Fibroblast of skin of scalp (primary cell): Measurements from ENCODE around the gene VASH2.
"Not testable (repeated sequence)": the region's sequence is repeated elsewhere in the genome, so short reads cannot be mapped to it uniquely, and the experiment has no call there.

ENCODE experiments used
- DNase-seq: peaks from one replicate; pipeline ENCODE4 v3.0.0-alpha.2; 2013

VASH2 gene

GRCh38 chr1:212958175-212958574 lies 7.8 kb downstream of the VASH2 start:
- peak; percentile 70 for DNase-seq

DNA sequence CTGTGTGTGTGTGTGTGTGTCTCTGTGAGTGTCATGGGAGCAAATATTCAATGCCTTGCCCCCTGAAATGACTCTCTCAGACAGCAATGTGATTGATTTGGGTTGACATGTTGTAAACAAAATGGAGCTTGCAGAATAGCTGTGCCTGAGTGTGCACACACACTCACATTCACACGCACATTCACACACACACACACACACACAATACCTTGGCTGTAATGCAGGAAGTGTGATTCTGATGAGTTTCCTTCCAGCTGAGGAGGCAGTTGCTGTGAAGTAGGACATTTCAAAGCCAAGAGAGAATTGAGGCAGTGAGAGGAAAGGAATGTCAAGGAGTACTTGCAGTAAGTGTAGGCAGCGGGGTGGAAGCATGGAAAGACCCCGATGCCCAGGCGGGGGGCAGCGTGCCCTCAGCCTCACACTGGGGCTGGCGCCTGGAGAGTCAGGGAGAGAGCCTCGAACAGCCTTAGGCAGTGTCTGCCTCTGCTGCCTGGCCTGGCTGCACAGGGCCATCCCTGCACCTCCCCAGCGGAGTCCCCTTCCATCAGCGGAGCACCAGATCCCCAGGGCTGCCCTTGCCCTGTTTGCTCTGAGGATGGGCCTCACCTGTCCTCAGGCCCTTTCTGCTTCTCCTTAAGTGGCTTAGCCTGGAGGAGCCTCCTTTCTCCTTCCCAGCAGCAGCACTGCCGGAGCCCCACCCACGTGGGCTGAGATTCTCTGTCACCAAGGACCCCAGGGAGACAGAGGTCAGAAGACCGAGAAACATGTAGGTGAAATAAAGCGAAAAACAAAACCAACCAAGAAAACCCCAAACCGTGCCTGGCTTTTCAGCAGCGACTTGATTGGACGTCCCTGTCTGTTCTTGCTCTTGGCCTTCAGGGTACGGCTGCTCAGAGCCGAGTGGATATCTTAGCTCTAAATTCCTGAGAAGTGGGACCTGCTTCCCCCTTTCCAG lies 9.2 kb downstream of the VASH2 start:
- no peak for DNase-seq

DNA sequence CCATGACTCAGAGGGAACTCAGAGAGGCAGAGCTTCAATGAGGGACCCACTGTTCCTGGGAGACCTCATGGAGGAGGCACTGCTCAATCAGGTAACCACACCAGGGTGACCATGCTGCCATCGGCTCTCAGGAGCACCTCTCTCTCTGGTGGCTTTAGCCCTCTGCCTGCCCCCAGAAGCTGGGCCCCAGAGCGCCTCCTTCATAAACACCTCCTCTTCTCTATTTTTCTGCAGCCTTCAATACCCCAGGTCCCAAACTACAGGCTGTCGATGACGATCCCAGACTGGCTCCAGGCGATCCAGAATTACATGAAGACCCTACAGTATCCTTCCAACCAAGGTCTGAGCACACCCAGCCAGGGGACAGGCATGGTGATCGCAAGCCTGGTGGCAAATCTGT lies 10.6 kb downstream of the VASH2 start:
- no peak for DNase-seq

DNA sequence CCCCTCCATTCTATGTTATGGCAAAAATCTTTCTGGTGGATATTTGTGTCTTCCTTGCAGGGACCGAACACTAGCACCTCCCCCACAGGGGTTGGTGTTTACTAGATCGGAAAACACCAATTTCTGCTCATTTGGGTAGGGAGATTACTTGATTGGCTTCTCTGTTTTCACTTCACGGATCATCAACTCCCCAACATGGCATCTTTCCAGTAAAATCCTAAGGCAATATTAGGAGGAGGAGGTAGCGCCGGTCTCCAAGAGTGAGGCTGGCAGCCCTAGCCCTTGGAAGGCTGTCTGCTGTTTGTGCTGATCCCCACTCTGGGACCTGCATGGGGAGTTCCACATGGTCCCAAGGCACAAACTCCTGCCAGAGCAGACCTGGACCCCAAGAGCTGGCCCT lies 12.2 kb downstream of the VASH2 start:
- DNase-seq: no peak

DNA sequence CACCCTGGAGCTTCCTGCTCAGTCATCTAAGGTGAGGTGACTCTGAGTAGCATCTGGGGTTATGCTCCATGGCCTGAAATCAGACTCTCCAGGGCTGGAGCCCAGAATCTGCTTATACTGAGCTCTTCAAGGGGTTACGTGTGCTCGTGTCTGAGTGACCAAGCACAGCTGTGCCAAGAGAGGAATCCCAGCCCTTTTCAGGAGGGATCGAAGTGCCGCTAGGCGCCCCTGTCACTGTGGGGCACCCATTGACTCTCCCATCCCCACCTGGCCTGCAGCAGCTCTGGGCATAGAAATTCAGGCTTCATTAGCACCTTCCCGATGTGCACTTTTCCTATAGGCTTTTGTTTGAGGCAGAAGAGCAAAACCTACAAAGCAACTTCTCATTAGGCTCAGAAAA lies 13.8 kb downstream of the VASH2 start:
- no peak for DNase-seq

GRCh38 chr1:212964993-212965392 lies 14.7 kb downstream of the VASH2 start:
- DNase-seq: not testable (repeated sequence)

DNA sequence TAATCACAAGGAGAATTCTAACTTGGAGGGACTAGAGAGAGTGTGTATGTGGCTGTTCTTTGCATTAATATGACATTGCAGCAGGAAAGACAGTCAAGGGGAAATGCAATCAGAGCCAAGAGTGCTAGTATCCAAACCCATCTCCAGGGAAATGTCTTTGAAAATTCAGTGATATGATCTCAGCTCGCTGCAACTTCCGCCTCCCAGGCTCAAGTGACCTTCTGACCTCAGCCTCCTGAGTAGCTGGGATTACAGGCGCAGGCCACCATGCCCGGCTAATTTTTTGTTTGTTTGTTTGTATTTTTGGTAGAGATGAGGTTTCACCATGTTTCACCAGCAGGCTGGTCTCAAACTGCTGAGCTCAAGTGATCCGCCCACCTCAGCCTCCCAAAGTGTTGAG lies 16.3 kb downstream of the VASH2 start:
- no peak for DNase-seq

GRCh38 chr1:212967801-212968200 lies 17.5 kb downstream of the VASH2 start:
- DNase-seq: peak; percentile 73

GRCh38 chr1:212968368-212968863 lies 18.1 kb downstream of the VASH2 start:
- DNase-seq: no peak

DNA sequence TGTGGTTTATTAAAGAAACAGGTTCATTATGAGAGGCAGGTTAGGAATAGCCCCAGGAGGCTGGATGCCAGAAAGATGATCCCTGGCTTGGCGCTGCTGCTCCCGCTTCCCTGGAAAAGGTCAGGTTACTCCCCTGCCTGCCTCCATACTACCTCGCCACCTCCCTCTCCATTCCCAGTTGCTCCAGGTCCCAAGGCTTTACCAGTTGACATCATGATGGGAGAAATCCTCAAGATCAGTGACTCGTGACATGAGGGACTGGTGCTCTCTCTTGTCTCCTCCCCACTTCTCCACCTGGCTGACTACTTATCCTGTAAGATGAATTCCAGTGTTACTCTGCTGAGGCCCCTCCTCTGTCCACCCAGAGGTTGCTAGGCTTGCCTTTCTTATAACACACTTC lies 19.7 kb downstream of the VASH2 start:
- DNase-seq: no peak

- no peak for DNase-seq
These were observed 21.0 kb downstream of the VASH2 start for GRCh38 chr1:212971312-212971711.

DNA sequence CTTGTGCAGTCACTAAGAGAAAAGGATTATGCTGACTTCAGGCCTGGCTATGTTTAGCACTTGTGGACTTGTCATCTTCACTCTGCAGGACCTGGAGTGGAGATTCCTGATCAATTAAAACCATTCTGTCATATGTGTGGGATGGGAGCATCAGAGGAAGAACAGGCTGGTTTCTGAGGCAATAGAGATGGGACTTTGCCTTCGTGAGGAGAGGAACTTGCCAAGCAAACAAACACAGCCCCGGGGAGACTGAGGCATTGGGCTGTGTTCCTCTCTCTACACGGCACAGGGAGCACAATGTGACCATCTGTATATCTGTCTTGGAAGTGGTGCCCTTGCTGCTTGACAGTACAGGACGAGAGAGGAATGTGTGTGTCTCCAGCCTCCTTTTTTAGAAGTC lies 23.1 kb downstream of the VASH2 start:
- DNase-seq: no peak

DNA sequence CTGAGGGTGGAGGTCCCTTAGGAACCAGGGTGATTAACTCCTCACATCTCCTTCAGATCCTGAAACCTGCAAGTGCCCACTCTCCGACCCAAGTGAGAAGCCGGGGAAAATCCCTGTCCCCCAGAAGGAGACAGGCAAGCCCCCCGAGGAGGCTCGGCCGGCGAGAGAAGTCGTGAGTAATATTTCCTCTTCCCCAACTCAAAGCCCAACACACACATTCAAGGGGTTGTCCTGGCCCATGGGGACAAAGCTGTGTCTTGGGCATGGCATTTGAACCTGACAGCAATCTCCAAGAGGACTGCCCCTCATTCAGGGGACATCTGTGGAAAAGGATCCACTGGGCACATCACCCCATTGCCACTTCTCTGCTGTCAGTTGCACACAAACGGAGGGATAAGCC lies 23.6 kb downstream of the VASH2 start:
- no peak for DNase-seq

GRCh38 chr1:212974711-212975110 lies 24.4 kb downstream of the VASH2 start:
- DNase-seq: no peak

GRCh38 chr1:212975111-212975918 lies 25.0 kb downstream of the VASH2 start:
- DNase-seq: no peak

DNA sequence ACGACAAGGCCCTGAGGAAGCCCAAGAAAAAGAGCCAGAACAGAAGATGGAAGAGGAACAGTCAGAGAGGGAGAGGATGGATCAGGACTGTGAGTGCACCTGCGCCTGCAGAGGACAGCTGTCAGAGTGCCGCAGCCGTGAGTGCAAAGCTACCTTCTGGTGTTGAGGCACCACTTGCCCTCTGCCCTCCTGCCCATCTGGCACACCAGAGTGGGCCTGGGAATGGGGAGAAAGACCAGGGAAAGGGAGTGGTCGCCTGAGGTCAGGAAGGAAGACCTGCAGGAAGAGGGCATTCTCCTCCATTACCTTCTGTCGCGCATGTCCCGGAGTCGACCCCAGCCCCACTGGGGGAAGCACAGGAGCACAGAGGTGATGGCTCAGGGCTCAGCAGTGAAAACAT lies 26.2 kb downstream of the VASH2 start:
- DNase-seq: no peak

GRCh38 chr1:212977781-212978645 lies 27.7 kb downstream of the VASH2 start:
- DNase-seq: no peak

DNA sequence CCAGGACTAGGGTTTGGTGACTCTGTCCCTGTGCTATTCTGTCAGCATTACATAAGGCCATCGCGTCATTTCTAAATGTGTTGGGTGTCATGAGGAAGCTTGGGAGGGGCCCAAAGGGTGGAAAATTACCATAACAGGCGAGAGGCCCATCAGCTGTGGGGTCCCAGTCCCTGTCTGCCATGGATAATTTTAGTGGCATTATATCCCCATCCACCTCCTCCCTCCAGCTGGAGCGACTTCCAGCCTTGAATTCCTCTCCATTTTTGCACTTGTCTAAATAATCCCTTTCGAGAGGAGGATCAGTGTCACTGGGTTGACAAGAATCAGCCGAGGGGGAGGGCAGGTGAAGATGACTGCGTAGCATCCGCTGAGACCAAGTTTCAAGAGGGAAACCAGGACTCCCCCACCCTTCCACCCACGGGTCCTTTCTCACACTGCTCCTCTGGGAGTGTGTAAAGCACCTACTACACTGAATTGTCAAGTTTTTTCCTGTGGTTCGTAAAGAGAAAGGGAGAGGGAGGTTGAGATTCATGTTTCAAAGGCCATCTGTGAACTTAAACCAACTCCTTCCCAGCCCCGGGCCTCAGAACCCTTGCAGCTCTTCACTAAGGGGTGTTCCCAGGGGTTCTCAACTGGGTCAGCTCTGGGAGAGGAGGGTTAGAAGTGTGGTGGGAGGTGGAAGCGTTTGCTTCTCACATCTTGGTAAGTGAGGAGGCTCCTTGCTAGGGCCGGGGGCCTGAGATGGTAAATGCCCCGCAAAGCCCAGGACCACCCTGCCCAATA lies 29.2 kb downstream of the VASH2 start:
- no peak for DNase-seq

GRCh38 chr1:212980123-212980785 lies 29.9 kb downstream of the VASH2 start:
- peak; percentile 19 for DNase-seq

DNA sequence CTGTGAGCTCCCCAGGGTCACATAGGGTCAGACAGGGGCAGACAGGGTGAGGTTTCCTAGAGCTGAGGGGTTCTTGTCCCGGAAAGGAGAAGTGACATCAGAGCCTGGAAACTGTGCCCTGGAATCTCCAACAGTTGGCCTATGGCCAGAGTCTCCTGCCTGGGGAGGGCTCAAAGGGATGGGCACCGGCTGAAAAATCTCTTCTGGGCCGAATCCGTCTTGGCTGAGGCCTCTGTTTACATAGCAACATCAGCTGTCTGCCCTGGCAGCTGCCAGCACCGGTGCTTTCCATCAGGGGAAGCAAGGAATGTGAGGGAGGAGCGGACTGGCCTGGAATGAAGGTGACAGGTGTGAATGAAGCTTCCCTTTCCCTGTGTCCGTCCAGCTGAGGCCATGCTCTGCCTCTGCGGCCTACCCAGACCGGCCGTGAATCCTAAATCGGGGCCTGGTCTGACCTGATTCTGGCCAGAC lies 30.7 kb downstream of the VASH2 start:
- DNase-seq: no peak
